HCT116 (cell line): Measurements from ENCODE around the gene CALML6. TPM values are rescaled to one million over a fixed set of nuclear protein-coding genes. Genes with fewer than 3 reads are reported as not detected.

Experiments used
- ATAC-seq: fragments of 200-7000 bp; cut with Tn5 transposase; 2 replicates; pipeline ENCODE4 v1.9.1; 2020; ENCODE audit warnings: mild to moderate bottlenecking, moderate library complexity
- BruUV-seq: library from RNA; stranded (reverse); fragments of 400-500 nt; replicated peaks from 2 replicates; lab custom pipeline; 2021; lab: Mats Ljungman, UMichigan
- CTCF ChIA-PET: fragments of 300-600 bp; sonication (Branson Sonifier 250); formaldehyde crosslinking; loops from one replicate; lab custom pipeline; 2021; ENCODE audit warnings: antibody characterized with exemption; lab: Charles Lee
- POLR2A ChIA-PET: fragments of 300-600, 350-600 bp; sonication (Branson Sonifier 250); formaldehyde crosslinking; loops from one replicate; lab custom pipeline; 2021; ENCODE audit warnings: antibody characterized with exemption; lab: Charles Lee
- RAD21 ChIA-PET, 2 experiments: fragments of 300-600 bp; sonication (Branson Sonifier 250); formaldehyde crosslinking; loops; one replicate each; lab custom pipeline; 2023; ENCODE audit warnings: low total read pairs in 2 of 2; ENCODE audit not compliant: uncharacterized antibody in 2 of 2, unreplicated experiment in 2 of 2, low non-redundant PET in 1 of 2; lab: Charles Lee
- DNase-seq: peaks from one replicate; pipeline ENCODE4 v3.0.0-alpha.2; 2010; ENCODE audit warnings: low read depth, low spot score
- H2AFZ ChIP-seq: fragments of 200-600 bp; shearing (Covaris generic), sonication (generic); 2 replicates; pipeline ENCODE4 v1.6.1; 2017; ENCODE audit warnings: low read depth, mixed run types, mixed read lengths, antibody characterized with exemption, low read length; ENCODE audit not compliant: poor library complexity, severe bottlenecking
- H3K27ac ChIP-seq: 2 replicates; pipeline ENCODE4 v1.5.1; 2012; ENCODE audit warnings: low read depth, low read length
- H3K27me3 ChIP-seq: fragments of 200-600 bp; sonication (generic); 2 replicates; pipeline ENCODE4 v1.6.1; 2016; ENCODE audit warnings: mixed run types, low read length, mixed read lengths; ENCODE audit not compliant: insufficient read depth
- H3K36me3 ChIP-seq, 2 experiments: fragments of 200-500 bp in 1 of 2; fragments of 200-600 bp in 1 of 2; sonication (Bioruptor generic) in 1 of 2; sonication (generic) in 1 of 2; 2 replicates each; pipeline versions ENCODE4 v1.5.1 to v1.6.1; 2014 to 2016; ENCODE audit warnings: low read length in 2 of 2, inconsistent platforms in 1 of 2, mixed read lengths in 1 of 2, mixed run types in 1 of 2; ENCODE audit not compliant: insufficient read depth in 2 of 2, control insufficient read depth in 1 of 2
- H3K4me1 ChIP-seq, 2 experiments: fragments of 200-600 bp in 1 of 2; sonication (generic) in 1 of 2; 2 replicates each; pipeline versions ENCODE4 v1.5.1 to v1.6.1; 2012 to 2017; ENCODE audit warnings: low read length in 2 of 2, inconsistent platforms in 1 of 2, mild to moderate bottlenecking in 1 of 2, mixed read lengths in 1 of 2, mixed run types in 1 of 2, moderate library complexity in 1 of 2; ENCODE audit not compliant: insufficient read depth in 2 of 2, control insufficient read depth in 1 of 2
- H3K4me2 ChIP-seq: fragments of 200-600 bp; sonication (generic); 2 replicates; pipeline ENCODE4 v1.6.1; 2017; ENCODE audit warnings: mixed run types, low read length, mixed read lengths
- H3K4me3 ChIP-seq, 2 experiments: fragments of 200-600 bp in 1 of 2; sonication (generic) in 1 of 2; replicated peaks in 1 of 2; 2 replicates each; pipeline ENCODE4 v1.5.1; 2011 to 2016; ENCODE audit warnings: low read length in 2 of 2, control low read depth in 1 of 2, low read depth in 1 of 2, mild to moderate bottlenecking in 1 of 2, mixed read lengths in 1 of 2, mixed run types in 1 of 2
- H3K79me2 ChIP-seq: fragments of 200-600 bp; sonication (generic); 2 replicates; pipeline ENCODE4 v1.6.1; 2017; ENCODE audit warnings: mild to moderate bottlenecking, mixed run types, low read length, moderate library complexity, mixed read lengths; ENCODE audit not compliant: insufficient read depth
- H3K9ac ChIP-seq: fragments of 200-600 bp; sonication (generic); 2 replicates; pipeline ENCODE4 v1.6.1; 2016; ENCODE audit warnings: low read length, mixed read lengths
- H3K9me2 ChIP-seq: fragments of 200-600 bp; sonication (generic), shearing (Covaris generic); 2 replicates; pipeline ENCODE4 v1.6.1; 2017; ENCODE audit warnings: mixed run types, mild to moderate bottlenecking, moderate library complexity; ENCODE audit not compliant: insufficient read depth
- H3K9me3 ChIP-seq, 2 experiments: fragments of 200-500 bp in 1 of 2; fragments of 200-600 bp in 1 of 2; sonication (Bioruptor generic) in 1 of 2; sonication (generic) in 1 of 2; 2 replicates each; pipeline ENCODE4 v1.6.1; 2014 to 2017; ENCODE audit warnings: low read length in 2 of 2, mixed read lengths in 2 of 2, inconsistent platforms in 1 of 2, low read depth in 1 of 2, mild to moderate bottlenecking in 1 of 2, mixed run types in 1 of 2, moderate library complexity in 1 of 2; ENCODE audit not compliant: control insufficient read depth in 1 of 2, insufficient read depth in 1 of 2
- H4K20me1 ChIP-seq: fragments of 200-600 bp; sonication (generic), shearing (Covaris generic); 2 replicates; pipeline ENCODE4 v1.6.1; 2017; ENCODE audit warnings: mixed run types, mild to moderate bottlenecking, moderate library complexity; ENCODE audit not compliant: insufficient read depth
- CEBPB ChIP-seq: IDR thresholded peaks from 2 replicates; pipeline ENCODE4 v1.6.1; 2012; ENCODE audit warnings: low read depth
- EZH2phosphoT487 ChIP-seq: fragments of 200-600 bp; IDR thresholded peaks from 2 replicates; pipeline ENCODE4 v1.6.1; 2018; ENCODE audit warnings: antibody characterized with exemption, borderline replicate concordance
- RAD21 ChIP-seq: IDR thresholded peaks from 2 replicates; pipeline ENCODE4 v1.6.1; 2012; ENCODE audit warnings: low read depth, mild to moderate bottlenecking
- SIN3A ChIP-seq: IDR thresholded peaks from 2 replicates; pipeline ENCODE4 v1.6.1; 2012; ENCODE audit warnings: low read depth
- SRF ChIP-seq: IDR thresholded peaks from 2 replicates; pipeline ENCODE4 v1.6.1; 2012; ENCODE audit warnings: low read depth
- YY1 ChIP-seq: IDR thresholded peaks from 2 replicates; pipeline ENCODE4 v1.6.1; 2011; ENCODE audit warnings: low read length, low read depth, moderate library complexity, mild to moderate bottlenecking; ENCODE audit not compliant: insufficient replicate concordance; ENCODE audit errors: extremely low read depth
- ZFX ChIP-seq: fragments of 450-650 bp; IDR thresholded peaks from 2 replicates; pipeline ENCODE4 v1.6.1; 2017
- ZNF274 ChIP-seq: fragments of 200-500 bp; sonication (Bioruptor generic); IDR thresholded peaks from 2 replicates; pipeline ENCODE4 v1.6.1; 2014; ENCODE audit warnings: mild to moderate bottlenecking, low read depth, low read length, inconsistent platforms
- intact Hi-C: fragments of 100-400 bp; cut with micrococcal nuclease; formaldehyde crosslinking; loops from 2 replicates; pipeline ENCODE4 v1.10.0; 2022
- total RNA-seq: library from RNA; stranded (reverse); gene quantifications from one replicate; pipeline ENCODE4 v1.2.1, GENCODE V29; 2021; ENCODE audit not compliant: unreplicated experiment
- TF ChIP-seq, protein P1 (sequence below): IDR thresholded peaks from 2 replicates; pipeline ENCODE4 v1.6.1; 2011; ENCODE audit warnings: mild to moderate bottlenecking, low read length, moderate library complexity; ENCODE audit not compliant: insufficient replicate concordance; ENCODE audit errors: extremely low read depth
- TF ChIP-seq, protein P2 (sequence below): IDR thresholded peaks from 2 replicates; pipeline ENCODE4 v1.6.1; 2012; ENCODE audit warnings: low read depth
- TF ChIP-seq, protein P3 (sequence below): IDR thresholded peaks from 2 replicates; pipeline ENCODE4 v1.6.1; 2012

CALML6 gene
- total RNA-seq, 1 experiment from 2014 or later = 2.3 TPM

DNA sequence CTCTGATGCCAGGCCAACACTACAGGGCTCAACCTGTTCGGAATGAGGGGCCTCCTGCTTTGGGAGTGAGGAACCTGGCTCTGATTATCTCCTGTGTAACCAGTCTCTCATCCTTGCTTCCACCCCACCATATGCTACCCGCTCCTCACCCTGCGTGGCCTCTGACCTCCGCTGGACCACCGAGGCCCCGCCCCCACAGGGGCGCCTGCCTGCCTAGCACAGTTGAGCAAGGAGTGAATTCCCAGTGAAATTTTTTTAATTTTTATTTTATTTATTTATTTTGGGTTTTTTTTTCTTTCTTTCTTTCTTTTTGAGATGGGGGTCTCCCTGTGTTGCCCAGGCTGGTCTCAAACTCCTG lies 22.3 kb upstream of the CALML6 start (continued):
- TF ChIP-seq YY1 (no peak), ZNF274 (no peak), SRF (no peak), ZFX (no peak), SIN3A (no peak), EZH2phosphoT487 (no peak), RAD21 (no peak)
- TF ChIP-seq, protein P1, sequence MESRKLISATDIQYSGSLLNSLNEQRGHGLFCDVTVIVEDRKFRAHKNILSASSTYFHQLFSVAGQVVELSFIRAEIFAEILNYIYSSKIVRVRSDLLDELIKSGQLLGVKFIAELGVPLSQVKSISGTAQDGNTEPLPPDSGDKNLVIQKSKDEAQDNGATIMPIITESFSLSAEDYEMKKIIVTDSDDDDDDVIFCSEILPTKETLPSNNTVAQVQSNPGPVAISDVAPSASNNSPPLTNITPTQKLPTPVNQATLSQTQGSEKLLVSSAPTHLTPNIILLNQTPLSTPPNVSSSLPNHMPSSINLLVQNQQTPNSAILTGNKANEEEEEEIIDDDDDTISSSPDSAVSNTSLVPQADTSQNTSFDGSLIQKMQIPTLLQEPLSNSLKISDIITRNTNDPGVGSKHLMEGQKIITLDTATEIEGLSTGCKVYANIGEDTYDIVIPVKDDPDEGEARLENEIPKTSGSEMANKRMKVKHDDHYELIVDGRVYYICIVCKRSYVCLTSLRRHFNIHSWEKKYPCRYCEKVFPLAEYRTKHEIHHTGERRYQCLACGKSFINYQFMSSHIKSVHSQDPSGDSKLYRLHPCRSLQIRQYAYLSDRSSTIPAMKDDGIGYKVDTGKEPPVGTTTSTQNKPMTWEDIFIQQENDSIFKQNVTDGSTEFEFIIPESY = no peak

DNA sequence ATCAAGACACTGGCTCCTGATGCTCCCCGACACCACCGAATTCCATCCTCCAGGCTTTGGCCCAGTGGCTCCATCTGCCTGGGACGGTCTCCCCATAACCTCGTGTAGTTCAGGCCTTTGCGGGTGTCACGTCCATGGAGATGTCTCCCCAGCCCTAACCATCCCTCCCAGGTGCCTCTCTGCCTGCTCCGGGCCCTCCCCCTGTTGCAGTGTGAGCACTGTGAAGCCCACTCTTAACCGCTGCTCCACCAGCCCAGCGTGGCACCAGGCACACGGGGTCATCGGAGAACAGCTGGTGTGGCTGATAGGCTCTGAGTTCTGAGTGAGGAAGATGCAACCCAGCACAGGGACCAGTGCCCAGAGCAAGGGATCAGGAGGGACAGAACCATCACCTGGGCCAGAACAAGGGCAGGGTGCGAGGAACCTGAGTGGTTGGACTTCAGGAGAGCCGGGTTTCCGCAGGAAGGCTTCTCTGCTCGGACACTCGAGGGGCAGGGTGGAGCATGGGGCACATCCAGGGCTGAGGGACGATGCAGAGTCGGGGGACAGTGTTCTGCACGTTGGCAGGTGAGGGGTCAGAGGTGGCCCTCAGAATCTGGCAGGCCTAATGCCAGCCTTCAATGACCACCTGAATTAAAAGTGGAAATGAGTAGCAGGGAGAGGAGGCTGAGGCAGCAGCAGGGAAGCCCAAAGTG lies 21.6 kb upstream of the CALML6 start:
- Histone ChIP-seq H3K4me1 (peaks cover 38 to 60% of the 10 kb centered on the region in 2 experiments), H2AFZ (no peak overlapping the region), H3K27ac (no peak overlapping the region), H3K27me3 (no peaks in the 10 kb centered on the region), H3K79me2 (peaks cover 18% of the 10 kb centered on the region), H3K9ac (no peak overlapping the region), H3K9me3 (no peaks in the 10 kb centered on the region), H3K36me3 (no peaks in the 10 kb centered on the region), H3K9me2 (no peaks in the 10 kb centered on the region), H3K4me3 (no peak overlapping the region), H4K20me1 (peaks cover 7% of the 10 kb centered on the region; the same call in 1 of the 2 replicates)
- intact Hi-C loops = no loop called here
- no peak for DNase-seq
- no TSS peak for BruUV-seq
- ATAC-seq = no peak
- POLR2A ChIA-PET = interaction anchor here (1.1 kb wide), 1 partner anchor 12 kb away, joined by 3 read pairs; no protein-coding TSS in a partner anchor
- no peak for TF ChIP-seq CEBPB
- TF ChIP-seq SRF = no peak
- no peak for TF ChIP-seq YY1
- TF ChIP-seq, protein P2, sequence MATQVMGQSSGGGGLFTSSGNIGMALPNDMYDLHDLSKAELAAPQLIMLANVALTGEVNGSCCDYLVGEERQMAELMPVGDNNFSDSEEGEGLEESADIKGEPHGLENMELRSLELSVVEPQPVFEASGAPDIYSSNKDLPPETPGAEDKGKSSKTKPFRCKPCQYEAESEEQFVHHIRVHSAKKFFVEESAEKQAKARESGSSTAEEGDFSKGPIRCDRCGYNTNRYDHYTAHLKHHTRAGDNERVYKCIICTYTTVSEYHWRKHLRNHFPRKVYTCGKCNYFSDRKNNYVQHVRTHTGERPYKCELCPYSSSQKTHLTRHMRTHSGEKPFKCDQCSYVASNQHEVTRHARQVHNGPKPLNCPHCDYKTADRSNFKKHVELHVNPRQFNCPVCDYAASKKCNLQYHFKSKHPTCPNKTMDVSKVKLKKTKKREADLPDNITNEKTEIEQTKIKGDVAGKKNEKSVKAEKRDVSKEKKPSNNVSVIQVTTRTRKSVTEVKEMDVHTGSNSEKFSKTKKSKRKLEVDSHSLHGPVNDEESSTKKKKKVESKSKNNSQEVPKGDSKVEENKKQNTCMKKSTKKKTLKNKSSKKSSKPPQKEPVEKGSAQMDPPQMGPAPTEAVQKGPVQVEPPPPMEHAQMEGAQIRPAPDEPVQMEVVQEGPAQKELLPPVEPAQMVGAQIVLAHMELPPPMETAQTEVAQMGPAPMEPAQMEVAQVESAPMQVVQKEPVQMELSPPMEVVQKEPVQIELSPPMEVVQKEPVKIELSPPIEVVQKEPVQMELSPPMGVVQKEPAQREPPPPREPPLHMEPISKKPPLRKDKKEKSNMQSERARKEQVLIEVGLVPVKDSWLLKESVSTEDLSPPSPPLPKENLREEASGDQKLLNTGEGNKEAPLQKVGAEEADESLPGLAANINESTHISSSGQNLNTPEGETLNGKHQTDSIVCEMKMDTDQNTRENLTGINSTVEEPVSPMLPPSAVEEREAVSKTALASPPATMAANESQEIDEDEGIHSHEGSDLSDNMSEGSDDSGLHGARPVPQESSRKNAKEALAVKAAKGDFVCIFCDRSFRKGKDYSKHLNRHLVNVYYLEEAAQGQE = no peak
- TF ChIP-seq, protein P3, sequence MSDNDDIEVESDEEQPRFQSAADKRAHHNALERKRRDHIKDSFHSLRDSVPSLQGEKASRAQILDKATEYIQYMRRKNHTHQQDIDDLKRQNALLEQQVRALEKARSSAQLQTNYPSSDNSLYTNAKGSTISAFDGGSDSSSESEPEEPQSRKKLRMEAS = no peak
- TF ChIP-seq, all 23 proteins: peak for 0
- ChIA-PET CTCF (no interaction called here), RAD21 (no interaction called here)
- H3K4me2 ChIP-seq = no peak overlapping the region
